ENCODE measurements around the gene THAP9.
"Not testable (repeated sequence)": the region's sequence is repeated elsewhere in the genome, so short reads cannot be mapped to it uniquely, and the experiment has no call there.

THAP9 gene

GRCh38 chr4:82864336-82864979 lies 36.1 kb upstream of the THAP9 start:
- TF ChIP-seq CTCF (IDR thresholded peaks at IDR 0.05): no peak
- TF ChIP-seq ZFX (IDR thresholded peaks at IDR 0.05; ENCODE audit: borderline replicate concordance): no peak
- no peak overlapping the region for H3K27ac ChIP-seq

- no peak overlapping the region for H3K27ac ChIP-seq
These were observed 34.9 kb upstream of the THAP9 start for GRCh38 chr4:82865592-82865991.

GRCh38 chr4:82866033-82866432 lies 34.5 kb upstream of the THAP9 start:
- not testable (repeated sequence) for H3K27ac ChIP-seq

More at GRCh38 chr4:82865592-82865991, 34.9 kb upstream of the THAP9 start:
- no peak for TF ChIP-seq CTCF (IDR thresholded peaks at IDR 0.05)
- TF ChIP-seq ZFX (IDR thresholded peaks at IDR 0.05; ENCODE audit: borderline replicate concordance): no peak

- H3K27ac ChIP-seq: no peak overlapping the region
- no peak for TF ChIP-seq ZFX (IDR thresholded peaks at IDR 0.05; ENCODE audit: borderline replicate concordance)
- TF ChIP-seq CTCF (IDR thresholded peaks at IDR 0.05): no peak
These were observed 33.7 kb upstream of the THAP9 start for GRCh38 chr4:82866706-82867385.

GRCh38 chr4:82868572-82868971 lies 32.0 kb upstream of the THAP9 start:
- no peak overlapping the region for H3K27ac ChIP-seq
- TF ChIP-seq CTCF (IDR thresholded peaks at IDR 0.05): no peak
- no peak for TF ChIP-seq ZFX (IDR thresholded peaks at IDR 0.05; ENCODE audit: borderline replicate concordance)

- no peak for TF ChIP-seq ZFX (IDR thresholded peaks at IDR 0.05; ENCODE audit: borderline replicate concordance)
- no peak for TF ChIP-seq CTCF (IDR thresholded peaks at IDR 0.05)
These were observed 15.1 kb upstream of the THAP9 start for GRCh38 chr4:82885410-82885809.

GRCh38 chr4:82886147-82886942 lies 14.2 kb upstream of the THAP9 start:
- TF ChIP-seq CTCF (IDR thresholded peaks at IDR 0.05) (no peak), ZFX (IDR thresholded peaks at IDR 0.05; ENCODE audit: borderline replicate concordance) (no peak)
- no peak overlapping the region for H3K27ac ChIP-seq

More at GRCh38 chr4:82885410-82885809, 15.1 kb upstream of the THAP9 start:
- H3K27ac ChIP-seq: no peak overlapping the region
